ENCODE measurements around the gene NLRC5. TPM values are rescaled to one million over a fixed set of nuclear protein-coding genes. Genes with fewer than 3 reads are reported as not detected.

NLRC5 gene
- total RNA-seq, 1 donor from 2014 or later: 0.26 TPM

DNA sequence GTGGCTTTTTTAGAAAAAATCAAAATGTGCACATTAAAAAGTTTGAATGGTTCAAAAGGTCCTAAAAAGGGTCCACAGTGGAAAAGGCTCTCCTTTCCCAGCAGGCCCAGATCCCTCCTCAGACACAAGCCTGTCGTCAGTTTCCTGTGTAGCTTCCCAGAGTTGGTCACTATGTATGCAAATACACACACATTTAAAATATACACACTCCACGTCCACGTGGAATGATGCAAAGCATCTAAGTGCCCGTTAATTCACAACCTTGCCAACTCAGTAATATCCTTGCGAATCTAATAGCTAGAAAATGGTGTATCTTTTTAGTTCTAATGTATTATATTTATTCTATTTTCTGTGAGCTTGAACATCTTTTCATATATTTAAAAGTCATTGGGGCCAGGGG, 17.7 kb downstream of the NLRC5 start:
- H3K27me3 Mint-ChIP-seq (ENCODE audit: low read depth): no peaks in the 10 kb centered on the region
- TF ChIP-seq, protein P1, sequence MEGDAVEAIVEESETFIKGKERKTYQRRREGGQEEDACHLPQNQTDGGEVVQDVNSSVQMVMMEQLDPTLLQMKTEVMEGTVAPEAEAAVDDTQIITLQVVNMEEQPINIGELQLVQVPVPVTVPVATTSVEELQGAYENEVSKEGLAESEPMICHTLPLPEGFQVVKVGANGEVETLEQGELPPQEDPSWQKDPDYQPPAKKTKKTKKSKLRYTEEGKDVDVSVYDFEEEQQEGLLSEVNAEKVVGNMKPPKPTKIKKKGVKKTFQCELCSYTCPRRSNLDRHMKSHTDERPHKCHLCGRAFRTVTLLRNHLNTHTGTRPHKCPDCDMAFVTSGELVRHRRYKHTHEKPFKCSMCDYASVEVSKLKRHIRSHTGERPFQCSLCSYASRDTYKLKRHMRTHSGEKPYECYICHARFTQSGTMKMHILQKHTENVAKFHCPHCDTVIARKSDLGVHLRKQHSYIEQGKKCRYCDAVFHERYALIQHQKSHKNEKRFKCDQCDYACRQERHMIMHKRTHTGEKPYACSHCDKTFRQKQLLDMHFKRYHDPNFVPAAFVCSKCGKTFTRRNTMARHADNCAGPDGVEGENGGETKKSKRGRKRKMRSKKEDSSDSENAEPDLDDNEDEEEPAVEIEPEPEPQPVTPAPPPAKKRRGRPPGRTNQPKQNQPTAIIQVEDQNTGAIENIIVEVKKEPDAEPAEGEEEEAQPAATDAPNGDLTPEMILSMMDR (conservative IDR thresholded peaks at IDR 0.05): no peak
- H3K9me3 Mint-ChIP-seq: no peaks in the 10 kb centered on the region

DNA sequence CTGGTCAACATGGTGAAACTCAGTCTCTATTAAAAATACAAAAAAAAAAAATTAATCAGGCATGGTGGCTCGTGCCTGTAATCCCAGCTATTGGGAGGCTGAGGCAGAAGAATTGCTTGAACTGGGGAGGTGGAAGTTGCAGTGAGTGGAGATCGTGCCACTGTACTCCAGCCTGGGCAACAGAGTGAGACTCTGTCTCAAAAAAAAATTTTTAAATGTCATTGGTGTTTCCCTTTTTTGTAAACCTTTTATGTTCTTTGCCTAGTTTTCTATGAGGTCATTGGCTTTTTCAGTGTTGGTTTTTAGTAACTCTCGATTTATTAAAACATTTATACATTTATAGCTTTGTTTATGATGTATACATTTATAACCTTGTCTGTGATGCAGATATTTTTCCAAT, 18.2 kb downstream of the NLRC5 start:
- Mint-ChIP-seq H3K27me3 (ENCODE audit: low read depth) (no peaks in the 10 kb centered on the region), H3K4me1 (no peaks in the 10 kb centered on the region), H3K4me3 (no peak overlapping the region), H3K27ac (ENCODE audit: unreplicated experiment) (no peak overlapping the region), H3K36me3 (ENCODE audit: low read depth) (no peaks in the 10 kb centered on the region), H3K9me3 (no peaks in the 10 kb centered on the region)
- DNase-seq (ENCODE audit: low read depth, low spot score): no peak
- TF ChIP-seq, protein P1 (conservative IDR thresholded peaks at IDR 0.05): no peak

More for the DNA sequence above, 17.7 kb downstream of the NLRC5 start:
- Mint-ChIP-seq H3K27ac (ENCODE audit: unreplicated experiment) (no peak overlapping the region), H3K36me3 (ENCODE audit: low read depth) (no peaks in the 10 kb centered on the region), H3K4me1 (no peaks in the 10 kb centered on the region), H3K4me3 (no peak overlapping the region)
- no peak for DNase-seq (ENCODE audit: low read depth, low spot score)

DNA sequence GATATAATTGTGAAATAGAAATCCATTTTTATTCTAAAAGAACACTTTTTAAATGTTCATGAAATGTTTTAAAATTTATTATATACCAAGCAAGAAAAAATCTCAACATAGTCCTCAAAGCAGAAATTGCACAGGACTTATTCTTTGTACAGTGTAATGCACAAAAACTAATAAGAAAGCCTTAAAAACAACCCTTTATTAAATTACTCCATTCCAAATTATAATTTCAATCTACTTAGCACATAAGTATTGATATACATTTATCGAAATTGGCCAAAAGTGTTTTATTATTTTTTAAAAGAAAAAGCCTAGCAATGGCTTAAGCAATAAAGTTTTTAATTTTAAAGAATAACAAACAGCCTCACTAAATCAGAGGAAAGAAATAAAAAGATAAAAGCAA, 19.1 kb downstream of the NLRC5 start:
- Mint-ChIP-seq H3K27me3 (ENCODE audit: low read depth) (no peaks in the 10 kb centered on the region), H3K36me3 (ENCODE audit: low read depth) (no peaks in the 10 kb centered on the region)

DNA sequence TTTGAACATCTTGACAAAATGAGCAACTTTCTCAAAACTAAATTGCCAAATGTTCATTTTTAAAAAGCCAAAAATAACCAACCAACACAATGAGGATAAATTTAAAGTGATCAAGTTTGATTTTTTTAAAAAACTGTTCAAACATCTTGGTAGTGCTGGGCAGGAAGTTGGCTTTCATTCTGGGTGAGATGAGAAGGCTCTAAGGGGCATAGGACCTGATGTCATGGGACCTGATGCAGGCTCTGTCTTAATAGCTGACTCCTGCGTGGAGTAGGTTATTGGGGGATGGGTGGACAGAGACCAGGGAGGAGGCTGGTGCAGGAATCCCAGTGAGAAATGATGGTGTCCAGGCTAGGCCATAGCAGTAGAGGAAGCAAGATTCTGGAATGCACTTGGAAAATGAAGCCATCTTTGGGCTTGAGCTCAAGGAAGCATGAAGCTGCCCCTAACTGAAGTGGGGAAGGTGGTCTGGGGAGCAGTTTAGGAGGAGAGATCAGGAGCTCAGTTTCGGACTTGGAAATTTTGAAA, 20.4 kb downstream of the NLRC5 start:
- no peak for DNase-seq (ENCODE audit: low read depth, low spot score)
- Mint-ChIP-seq H3K9me3 (no peaks in the 10 kb centered on the region), H3K27ac (ENCODE audit: unreplicated experiment) (no peak overlapping the region), H3K4me3 (no peak overlapping the region), H3K27me3 (ENCODE audit: low read depth) (no peaks in the 10 kb centered on the region), H3K36me3 (ENCODE audit: low read depth) (no peaks in the 10 kb centered on the region), H3K4me1 (no peaks in the 10 kb centered on the region)
- TF ChIP-seq, protein P1 (conservative IDR thresholded peaks at IDR 0.05): no peak

More for the DNA sequence above, 19.1 kb downstream of the NLRC5 start:
- DNase-seq (ENCODE audit: low read depth, low spot score): no peak
- Mint-ChIP-seq H3K4me3 (no peak overlapping the region), H3K4me1 (no peaks in the 10 kb centered on the region), H3K27ac (ENCODE audit: unreplicated experiment) (no peak overlapping the region), H3K9me3 (no peaks in the 10 kb centered on the region)
- TF ChIP-seq, protein P1 (conservative IDR thresholded peaks at IDR 0.05): no peak

DNA sequence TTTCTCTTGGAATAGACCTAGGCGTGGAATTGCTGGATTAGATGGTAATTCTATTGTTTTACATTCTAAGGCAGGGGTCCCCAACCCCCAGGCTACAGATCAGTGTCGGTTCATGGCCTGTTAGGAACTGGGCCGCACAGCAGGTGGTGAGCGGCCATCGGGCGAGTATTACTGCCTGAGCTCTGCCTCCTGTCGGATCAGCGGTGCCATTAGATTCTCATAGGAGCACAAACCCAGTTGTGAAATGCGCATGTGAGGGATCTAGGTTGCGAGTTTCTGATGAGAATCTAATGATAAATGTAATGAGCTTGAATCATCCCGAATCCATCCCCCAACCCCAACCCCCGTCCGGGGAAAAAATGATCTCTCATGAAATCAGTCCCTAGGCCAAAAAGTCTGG, 23.0 kb downstream of the NLRC5 start:
- H3K36me3 Mint-ChIP-seq (ENCODE audit: low read depth): no peaks in the 10 kb centered on the region
- TF ChIP-seq, protein P1 (conservative IDR thresholded peaks at IDR 0.05): no peak
- H3K27me3 Mint-ChIP-seq (ENCODE audit: low read depth): no peaks in the 10 kb centered on the region
- no peak overlapping the region for H3K27ac Mint-ChIP-seq (ENCODE audit: unreplicated experiment)
- DNase-seq (ENCODE audit: low read depth, low spot score): no peak
- no peaks in the 10 kb centered on the region for H3K4me1 Mint-ChIP-seq
- H3K9me3 Mint-ChIP-seq: no peaks in the 10 kb centered on the region
- H3K4me3 Mint-ChIP-seq: no peak overlapping the region

All from neural crest cell (in vitro differentiated cells).